Activated B cell treated with CpG ODN at 0.5 μM for 24 hours (primary cell): Measurements from ENCODE around the gene PDK3. TPM values are rescaled to one million over a fixed set of nuclear protein-coding genes. Genes with fewer than 3 reads are reported as not detected.

ENCODE experiments used
- ATAC-seq: fragments of 200-7000 bp; cut with Tn5 transposase; one replicate; pipeline ENCODE4 v1.10.0; 2021; ENCODE audit warnings: low read depth, mild to moderate bottlenecking, moderate library complexity
- CTCF ChIA-PET: fragments of 350-600 bp; sonication (Branson Sonifier 250); formaldehyde crosslinking; loops from one replicate; lab custom pipeline; 2021; ENCODE audit warnings: antibody characterized with exemption; lab: Charles Lee
- POLR2A ChIA-PET: fragments of 350-600 bp; sonication (Branson Sonifier 250); formaldehyde crosslinking; loops from one replicate; lab custom pipeline; 2021; ENCODE audit warnings: antibody characterized with exemption; lab: Charles Lee
- DNase-seq: peaks from one replicate; pipeline ENCODE4 v3.0.0; 2022
- H3K27ac Mint-ChIP-seq: one replicate; pipeline ENCODE4 v1.8.0; 2020; ENCODE audit warnings: mixed read lengths
- H3K27me3 Mint-ChIP-seq: one replicate; pipeline ENCODE4 v1.8.0; 2021; ENCODE audit warnings: mixed read lengths
- H3K36me3 Mint-ChIP-seq: one replicate; pipeline ENCODE4 v1.8.0; 2021; ENCODE audit warnings: low read depth, mixed read lengths
- H3K4me1 Mint-ChIP-seq: one replicate; pipeline ENCODE4 v1.8.0; 2021; ENCODE audit warnings: mixed read lengths
- H3K4me3 Mint-ChIP-seq: one replicate; pipeline ENCODE4 v1.8.0; 2020; ENCODE audit warnings: mild to moderate bottlenecking, mixed read lengths
- H3K9me3 Mint-ChIP-seq: one replicate; pipeline ENCODE4 v1.8.0; 2020; ENCODE audit warnings: mixed read lengths
- CTCF ChIP-seq: fragments of 200-600 bp; IDR thresholded peaks from one replicate; pipeline ENCODE4 v1.8.0; 2022; ENCODE audit warnings: antibody characterized with exemption, mild to moderate bottlenecking
- intact Hi-C: fragments of 100-400 bp; cut with micrococcal nuclease; formaldehyde crosslinking; loops from one replicate; pipeline ENCODE4 v1.15.1; 2024
- total RNA-seq: library from RNA; stranded (reverse); gene quantifications from 2 replicates; pipeline ENCODE4 v1.2.3, GENCODE V29; 2022

PDK3 gene
- total RNA-seq, 1 donor from 2014 or later = 13.9 TPM

- no peaks in the 10 kb centered on the region for H3K4me1 Mint-ChIP-seq
- no peak for ATAC-seq
- no peak overlapping the region for H3K27ac Mint-ChIP-seq
- no peaks in the 10 kb centered on the region for H3K9me3 Mint-ChIP-seq
- H3K36me3 Mint-ChIP-seq = peaks cover 58% of the 10 kb centered on the region
- DNase-seq = no peak
- H3K4me3 Mint-ChIP-seq = no peak overlapping the region
- POLR2A ChIA-PET = no interaction called here
- TF ChIP-seq CTCF = no peak
- CTCF ChIA-PET = no interaction called here
- intact Hi-C loops = no loop called here
- H3K27me3 Mint-ChIP-seq = no peaks in the 10 kb centered on the region
These were observed 43.3 kb downstream of the PDK3 start for GRCh38 chrX:24508375-24508774.

GRCh38 chrX:24513416-24513815 lies 48.3 kb downstream of the PDK3 start:
- no peak for TF ChIP-seq CTCF
- intact Hi-C loops = no loop called here
- Mint-ChIP-seq H3K27ac (no peak overlapping the region), H3K27me3 (no peaks in the 10 kb centered on the region), H3K9me3 (no peaks in the 10 kb centered on the region), H3K36me3 (peaks cover 46% of the 10 kb centered on the region), H3K4me1 (no peaks in the 10 kb centered on the region), H3K4me3 (no peak overlapping the region)
- DNase-seq = no peak
- ChIA-PET POLR2A (no interaction called here), CTCF (no interaction called here)
- peak; percentile 25 for ATAC-seq

- H3K4me1 Mint-ChIP-seq = no peaks in the 10 kb centered on the region
- CTCF ChIA-PET = no interaction called here
- ATAC-seq = no peak
- H3K27ac Mint-ChIP-seq = no peak overlapping the region
- intact Hi-C loops = no loop called here
- no peak overlapping the region for H3K4me3 Mint-ChIP-seq
- no peaks in the 10 kb centered on the region for H3K27me3 Mint-ChIP-seq
- H3K36me3 Mint-ChIP-seq = peaks cover 34% of the 10 kb centered on the region
- TF ChIP-seq CTCF = no peak
- no peak for DNase-seq
- POLR2A ChIA-PET = no interaction called here
- no peaks in the 10 kb centered on the region for H3K9me3 Mint-ChIP-seq
These were observed 50.4 kb downstream of the PDK3 start for GRCh38 chrX:24515447-24515846.

GRCh38 chrX:24520472-24520871 lies 55.4 kb downstream of the PDK3 start:
- CTCF ChIA-PET = no interaction called here
- POLR2A ChIA-PET = interaction anchor here (0.6 kb wide), 1 partner anchor 429 kb away, joined by 5 read pairs; no protein-coding TSS in a partner anchor
- TF ChIP-seq CTCF = no peak
- Mint-ChIP-seq H3K36me3 (peaks cover 37% of the 10 kb centered on the region), H3K9me3 (no peaks in the 10 kb centered on the region), H3K27ac (no peak overlapping the region), H3K27me3 (no peaks in the 10 kb centered on the region), H3K4me1 (no peaks in the 10 kb centered on the region), H3K4me3 (no peak overlapping the region)
- no peak for DNase-seq
- intact Hi-C loops = no loop called here
- ATAC-seq = no peak

GRCh38 chrX:24525455-24525854 lies 60.4 kb downstream of the PDK3 start:
- no peak overlapping the region for H3K27ac Mint-ChIP-seq
- H3K36me3 Mint-ChIP-seq = peaks cover 45% of the 10 kb centered on the region

More at GRCh38 chrX:24525455-24525854, 60.4 kb downstream of the PDK3 start:
- no peak for ATAC-seq
- DNase-seq = no peak
- H3K27me3 Mint-ChIP-seq = no peaks in the 10 kb centered on the region
- CTCF ChIA-PET = no interaction called here
- no peak for TF ChIP-seq CTCF
- intact Hi-C loops = no loop called here
- no peak overlapping the region for H3K4me3 Mint-ChIP-seq
- H3K4me1 Mint-ChIP-seq = no peaks in the 10 kb centered on the region
- POLR2A ChIA-PET = no interaction called here
- no peaks in the 10 kb centered on the region for H3K9me3 Mint-ChIP-seq
